NCI-H345 treated with DMSO at 0.1 percent for 48 hours (cell line): ENCODE data around the gene DDX39B.
"Not testable (repeated sequence)": the region's sequence is repeated elsewhere in the genome, so short reads cannot be mapped to it uniquely, and the experiment has no call there.

Experiments
- DNase-seq: peaks from one replicate; lab custom pipeline; 2025; ENCODE audit not compliant: unreplicated experiment; lab: John Stamatoyannopoulos, UW

The DDX39B gene

DNA sequence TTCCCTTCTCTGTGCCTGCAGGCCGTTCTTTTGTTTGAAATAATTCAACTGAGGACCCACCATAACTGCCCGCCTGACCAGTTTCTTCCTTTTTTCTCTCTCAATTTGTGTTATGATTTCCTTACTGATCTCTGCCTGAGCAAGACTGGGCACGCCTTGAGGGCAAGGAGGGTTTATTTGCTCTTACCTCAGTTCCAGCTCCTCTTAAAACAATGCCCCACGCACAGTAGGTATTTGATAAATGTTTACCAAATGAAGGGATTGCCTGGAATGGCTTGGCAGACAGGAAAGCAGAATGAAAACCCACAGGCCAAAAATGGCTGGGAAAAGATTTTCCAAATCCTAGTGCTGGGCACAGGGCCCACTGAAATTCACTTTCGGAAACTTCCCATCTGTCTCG is 54.1 kb downstream of the DDX39B start:
- DNase-seq: not testable (repeated sequence)

DNA sequence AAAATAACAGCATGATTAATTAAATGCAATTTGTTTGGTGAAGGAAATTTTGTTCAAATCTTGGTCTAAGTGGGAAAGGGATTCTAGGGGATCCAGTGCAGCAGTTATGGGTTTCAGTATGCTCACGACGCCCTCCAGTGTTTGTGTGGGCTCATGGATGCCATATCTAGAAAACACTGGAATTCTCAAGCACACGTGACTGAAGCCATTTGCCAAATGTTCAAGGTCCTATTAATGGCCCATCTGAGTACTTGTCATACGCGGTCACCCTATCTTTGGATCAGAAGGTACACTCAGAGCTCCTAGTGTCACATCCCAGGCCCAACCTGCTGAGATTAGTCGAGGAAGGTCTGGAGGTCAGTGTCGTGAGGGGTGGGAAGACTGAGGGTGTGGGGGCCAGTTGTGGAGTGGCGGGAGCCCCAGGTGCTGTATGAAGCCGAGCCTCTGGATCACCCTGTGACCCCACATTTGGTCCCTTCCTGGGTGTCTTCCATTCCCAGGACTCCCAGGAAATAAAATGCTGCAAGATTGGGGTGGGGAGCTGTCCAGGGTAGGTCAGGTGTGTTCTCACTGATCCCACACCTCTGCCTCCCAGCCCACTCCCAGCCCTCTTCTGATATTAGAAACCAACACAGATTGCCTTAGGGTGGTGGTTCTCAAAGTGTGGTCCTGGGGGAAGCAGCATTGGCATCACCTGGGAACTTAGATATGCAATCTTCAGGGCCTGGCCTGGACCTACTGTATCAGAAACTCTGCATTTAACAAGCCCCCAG is 55.6 kb downstream of the DDX39B start:
- DNase-seq: not testable (repeated sequence)

DNA sequence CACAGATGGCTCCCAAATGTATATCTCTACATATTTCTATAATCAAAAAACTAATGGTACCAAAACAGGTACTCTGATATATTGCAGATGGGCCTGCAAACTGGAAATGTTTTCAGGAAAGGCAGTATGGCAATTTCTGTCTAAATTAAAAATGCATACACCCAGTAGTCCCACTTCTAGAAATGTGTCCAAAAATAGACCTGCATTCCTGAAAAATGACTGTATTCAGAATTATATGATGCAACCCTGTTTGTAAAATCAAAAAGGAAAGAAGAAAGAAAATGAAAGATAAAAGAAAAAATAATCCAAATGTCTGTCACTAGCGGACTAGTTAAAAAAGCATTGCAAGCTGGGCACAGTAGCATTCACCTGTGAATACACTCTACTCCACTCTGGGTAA is 56.7 kb downstream of the DDX39B start:
- no peak for DNase-seq

DNA sequence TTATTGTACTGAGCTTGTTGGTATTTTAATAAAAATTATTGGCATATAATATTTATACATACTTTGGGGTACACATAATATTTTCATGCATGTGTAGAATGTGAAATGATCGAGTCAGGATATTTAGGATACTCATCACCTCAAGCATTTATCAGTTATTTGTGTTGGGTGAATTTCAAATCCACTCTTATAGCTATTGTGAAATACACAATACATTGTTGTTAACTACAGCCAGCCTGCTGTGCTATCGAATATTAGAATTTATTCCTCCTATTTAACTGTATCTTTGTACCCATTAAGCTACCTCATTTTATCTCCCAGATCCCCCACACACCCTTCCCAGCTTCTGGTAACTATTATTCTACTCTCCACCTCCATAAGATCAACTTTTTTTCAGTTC is 58.4 kb downstream of the DDX39B start:
- no peak for DNase-seq

DNA sequence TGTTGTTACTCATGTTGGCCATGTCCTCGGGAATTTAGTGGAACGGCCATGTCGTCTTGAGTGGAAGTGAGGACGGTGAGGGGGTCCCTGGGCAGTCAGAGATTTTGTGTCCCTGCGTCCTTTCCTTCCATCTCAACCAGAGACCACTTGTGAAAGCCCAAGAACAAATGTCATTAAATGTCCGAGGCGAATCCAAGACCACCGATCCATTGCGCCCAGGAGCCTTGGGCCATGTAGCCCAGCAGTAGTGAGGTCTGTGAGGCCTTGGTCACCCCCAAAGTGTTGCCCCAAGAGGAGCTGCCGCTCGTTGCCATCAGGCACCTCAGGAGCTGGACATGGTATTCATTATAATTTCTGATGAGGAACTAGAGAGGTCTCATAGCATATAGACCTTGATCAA is 61.2 kb downstream of the DDX39B start:
- no peak for DNase-seq
